ENCODE data around the gene NCOA3. TPM values are rescaled to one million over a fixed set of nuclear protein-coding genes. Genes with fewer than 3 reads are reported as not detected.

NCOA3 gene
- total RNA-seq, 3 donors from 2014 or later = 40.6 to 57.1 (median 45.1) TPM

GRCh38 chr20:47509104-47509661 lies 7.5 kb downstream of the NCOA3 start:
- Histone ChIP-seq H3K36me3 (no peaks in the 10 kb centered on the region), H3K27me3 (no peaks in the 10 kb centered on the region), H3K4me1 (peaks cover 0 to 8% of the 10 kb centered on the region in 2 donors), H3K27ac (no peak overlapping the region), H3K9me3 (no peaks in the 10 kb centered on the region), H3K4me3 (no peak overlapping the region)
- intact Hi-C loops (cut with DNase I; ENCODE audit: low total_unique reads) = no loop called here
- no peak for TF ChIP-seq POLR2AphosphoS5 (IDR thresholded peaks at IDR 0.05)
- TF ChIP-seq POLR2A (IDR thresholded peaks at IDR 0.05) = no peak
- no peak for TF ChIP-seq CTCF (IDR thresholded peaks at IDR 0.05)
- DNase-seq (ENCODE audit: low spot score in 2 of 2) = no peak

- Histone ChIP-seq H3K4me3 (no peak overlapping the region), H3K27me3 (no peaks in the 10 kb centered on the region), H3K4me1 (peaks cover 0 to 8% of the 10 kb centered on the region in 2 donors), H3K27ac (no peak overlapping the region), H3K36me3 (no peaks in the 10 kb centered on the region), H3K9me3 (no peaks in the 10 kb centered on the region)
- DNase-seq (ENCODE audit: low spot score in 2 of 2) = no peak
- intact Hi-C loops (cut with DNase I; ENCODE audit: low total_unique reads) = loop anchor here (5.0 kb wide), 1 partner anchor 897 kb away; no protein-coding TSS in a partner anchor
- TF ChIP-seq CTCF (IDR thresholded peaks at IDR 0.05) (no peak), POLR2AphosphoS5 (IDR thresholded peaks at IDR 0.05) (no peak), POLR2A (IDR thresholded peaks at IDR 0.05) (no peak)
Observed at GRCh38 chr20:47509685-47510084, 8.0 kb downstream of the NCOA3 start.

GRCh38 chr20:47515843-47516242 lies 14.2 kb downstream of the NCOA3 start:
- no peaks in the 10 kb centered on the region for H3K27me3 ChIP-seq
- H3K4me3 ChIP-seq = no peak overlapping the region
- DNase-seq (ENCODE audit: low spot score in 2 of 2) = no peak
- TF ChIP-seq POLR2AphosphoS5 (IDR thresholded peaks at IDR 0.05) = no peak
- no peak for TF ChIP-seq CTCF (IDR thresholded peaks at IDR 0.05)
- H3K27ac ChIP-seq = no peak overlapping the region
- intact Hi-C loops (cut with DNase I; ENCODE audit: low total_unique reads) = no loop called here
- no peaks in the 10 kb centered on the region for H3K4me1 ChIP-seq
- no peaks in the 10 kb centered on the region for H3K36me3 ChIP-seq
- H3K9me3 ChIP-seq = peaks cover 0 to 3% of the 10 kb centered on the region in 2 donors

GRCh38 chr20:47521059-47521808 lies 19.5 kb downstream of the NCOA3 start:
- no peaks in the 10 kb centered on the region for H3K27me3 ChIP-seq
- no peaks in the 10 kb centered on the region for H3K36me3 ChIP-seq
- H3K4me1 ChIP-seq = no peaks in the 10 kb centered on the region
- peaks cover 6 to 9% of the 10 kb centered on the region in 2 donors for H3K9me3 ChIP-seq
- H3K27ac ChIP-seq = no peak overlapping the region
- no peak overlapping the region for H3K4me3 ChIP-seq
- no peak for DNase-seq (ENCODE audit: low spot score in 2 of 2)
- intact Hi-C loops (cut with DNase I; ENCODE audit: low total_unique reads) = no loop called here
- TF ChIP-seq POLR2AphosphoS5 (IDR thresholded peaks at IDR 0.05) (no peak), POLR2A (IDR thresholded peaks at IDR 0.05) (no peak), CTCF (IDR thresholded peaks at IDR 0.05) (no peak)

- no peaks in the 10 kb centered on the region for H3K27me3 ChIP-seq
- no peaks in the 10 kb centered on the region for H3K4me1 ChIP-seq
- intact Hi-C loops (cut with DNase I; ENCODE audit: low total_unique reads) = no loop called here
- no peaks in the 10 kb centered on the region for H3K36me3 ChIP-seq
- no peak for DNase-seq (ENCODE audit: low spot score in 2 of 2)
- no peak overlapping the region for H3K27ac ChIP-seq
- no peak for TF ChIP-seq POLR2AphosphoS5 (IDR thresholded peaks at IDR 0.05)
- no peak for TF ChIP-seq POLR2A (IDR thresholded peaks at IDR 0.05)
- TF ChIP-seq CTCF (IDR thresholded peaks at IDR 0.05) = no peak
- no peak overlapping the region for H3K4me3 ChIP-seq
- peaks cover 6 to 18% of the 10 kb centered on the region in 2 donors for H3K9me3 ChIP-seq
Observed at GRCh38 chr20:47524015-47524784, 22.5 kb downstream of the NCOA3 start.
